ENCODE measurements around the gene HSD3B2.

The HSD3B2 gene

DNA sequence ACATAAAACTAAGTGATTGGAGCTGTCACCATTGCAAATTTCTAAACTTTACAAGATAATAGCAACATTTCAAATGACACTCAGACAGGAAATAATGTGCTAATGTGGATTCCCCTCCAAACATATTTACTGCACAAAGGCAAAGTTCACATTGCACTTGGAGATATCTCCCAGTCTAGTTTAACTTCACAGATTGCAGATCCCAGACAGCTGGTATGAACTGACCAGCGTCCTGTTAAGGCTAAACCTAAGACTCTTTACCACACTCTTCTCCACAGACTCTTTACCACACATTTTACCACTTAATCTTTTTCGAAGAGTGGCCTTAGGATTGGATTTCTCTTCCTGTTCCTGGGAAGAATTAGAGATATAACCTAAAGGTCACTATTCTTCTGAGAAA, 51.5 kb downstream of the HSD3B2 start:
- DNase-seq = no peak

DNA sequence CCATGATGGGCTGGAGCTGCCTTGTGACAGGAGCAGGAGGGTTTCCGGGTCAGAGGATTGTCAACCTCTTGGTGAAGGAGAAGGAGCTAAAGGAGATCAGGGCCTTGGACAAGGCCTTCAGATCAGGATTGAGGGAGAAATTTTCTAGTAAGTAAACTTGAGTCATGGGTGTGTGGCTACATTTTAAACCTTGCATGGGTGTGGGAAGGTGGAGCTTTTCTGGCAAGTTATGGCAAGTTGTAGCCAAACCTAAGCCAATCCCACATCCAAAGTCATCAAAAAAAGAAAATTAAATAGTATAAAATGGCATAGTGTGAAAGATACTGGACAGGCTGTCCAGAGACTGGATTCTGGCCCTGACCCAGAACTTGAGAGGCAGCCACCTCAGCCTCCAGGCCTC, 52.3 kb downstream of the HSD3B2 start:
- no peak for DNase-seq

DNA sequence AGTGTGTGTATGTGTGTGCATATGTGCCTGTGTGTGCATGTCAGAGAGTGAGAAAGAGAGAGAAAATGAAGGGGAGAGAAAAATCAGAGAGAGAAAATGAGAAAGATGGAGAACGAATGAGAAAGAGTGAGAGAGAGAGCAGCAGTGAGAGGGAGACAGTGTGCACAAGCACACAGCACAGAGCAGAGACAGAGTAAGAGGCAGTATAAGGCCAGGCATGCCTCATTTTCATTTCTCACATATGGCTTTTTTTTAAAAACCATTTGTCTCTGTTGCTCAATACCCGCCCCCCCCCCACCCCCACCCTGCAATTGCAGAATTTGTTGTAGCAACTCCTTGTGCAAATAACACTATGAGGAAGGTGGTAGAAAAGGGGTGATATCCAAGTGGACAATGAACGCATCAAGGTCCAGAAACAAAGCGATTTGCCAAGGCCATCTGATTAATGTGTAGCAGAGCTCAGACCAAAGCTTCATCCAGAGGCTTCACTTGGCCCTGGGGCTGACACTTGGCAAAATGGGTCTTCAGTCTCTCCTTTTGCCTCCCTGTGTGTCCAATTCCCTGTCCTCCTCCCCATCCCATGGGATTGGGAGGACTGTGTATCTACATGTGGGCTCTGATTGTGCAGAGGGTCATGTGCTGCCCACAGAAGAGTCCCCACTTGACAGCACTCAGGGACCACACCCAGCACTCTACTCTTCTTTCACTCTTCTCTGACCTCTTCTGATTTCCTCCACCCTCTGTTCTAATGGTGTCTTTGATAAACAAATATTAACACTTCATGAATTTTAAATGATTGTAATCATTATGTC, 53.1 kb downstream of the HSD3B2 start:
- DNase-seq = no peak

DNA sequence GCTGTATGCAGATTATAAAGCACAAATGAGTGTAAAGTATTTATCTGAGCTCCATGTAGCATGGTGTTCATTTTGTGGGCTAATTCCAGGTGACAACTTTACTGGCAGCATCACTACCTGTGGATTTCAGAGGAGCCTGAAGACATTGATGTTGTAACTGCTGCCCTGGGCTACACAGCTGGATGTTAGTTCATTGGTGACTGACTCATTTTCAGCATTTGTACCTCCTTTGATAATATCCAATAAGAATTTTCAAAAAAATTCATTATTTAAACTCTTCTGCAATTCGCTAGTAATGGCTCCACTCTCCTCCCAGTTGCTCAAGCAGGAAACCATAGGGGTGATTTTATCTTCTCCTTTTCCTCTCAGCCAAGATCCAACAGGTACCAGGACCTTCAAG, 54.8 kb downstream of the HSD3B2 start:
- no peak for DNase-seq

DNA sequence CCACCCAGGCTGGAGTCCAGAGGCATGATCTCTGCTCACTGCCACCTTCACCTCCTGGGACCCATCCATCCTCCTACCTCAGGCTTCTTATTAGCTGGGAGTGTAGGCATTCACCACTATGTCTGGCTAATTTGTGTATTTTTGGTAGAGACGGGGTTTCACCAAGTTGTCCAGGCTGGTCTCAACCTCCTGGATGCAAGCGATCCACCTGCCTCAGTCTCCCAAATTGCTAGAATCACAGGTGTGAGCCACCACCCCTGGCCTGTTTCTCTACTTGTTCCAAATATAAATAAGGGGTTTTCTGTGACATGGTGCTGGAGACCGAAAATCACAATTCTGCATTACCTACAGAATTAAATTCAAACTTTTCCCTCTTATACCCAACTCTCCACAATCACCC, 55.4 kb downstream of the HSD3B2 start:
- no peak for DNase-seq

DNA sequence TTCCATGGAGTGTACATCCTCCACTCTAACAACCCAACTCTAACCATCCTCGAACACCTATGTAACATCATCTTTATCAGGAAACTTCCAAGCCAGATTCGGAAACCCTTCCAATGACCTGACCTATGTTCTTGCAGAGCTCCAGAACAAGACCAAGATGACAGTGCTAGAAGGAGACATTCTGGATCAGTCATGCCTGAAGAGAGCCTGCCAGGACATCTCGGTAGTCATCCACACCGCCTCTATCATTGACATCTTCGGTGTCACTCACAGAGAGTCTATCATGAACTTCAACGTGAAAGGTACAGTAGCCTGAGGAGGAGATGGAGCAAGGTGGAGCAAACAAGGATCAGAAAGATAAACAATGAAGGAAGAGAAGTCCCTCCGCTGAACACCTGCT, 56.0 kb downstream of the HSD3B2 start:
- DNase-seq = no peak

DNA sequence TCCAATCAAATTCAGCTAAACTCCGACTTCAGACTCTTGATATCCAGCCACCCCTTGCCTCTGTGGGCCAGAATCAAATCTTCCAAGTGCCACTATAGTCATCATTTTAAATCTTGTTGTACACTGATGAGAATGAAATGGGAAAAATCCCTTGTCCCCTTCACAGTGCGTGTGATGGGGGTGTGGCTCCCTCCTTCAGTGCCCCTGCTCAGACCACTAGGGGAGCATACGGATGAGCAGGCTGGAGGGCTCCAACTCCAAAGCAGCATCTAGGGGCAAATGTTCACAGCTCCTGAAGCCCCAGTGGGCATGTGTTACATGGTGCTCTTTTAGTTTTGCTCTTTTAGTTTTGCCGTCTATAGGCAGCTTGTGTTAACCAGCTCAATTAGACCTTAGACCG, 56.6 kb downstream of the HSD3B2 start:
- DNase-seq = no peak

DNA sequence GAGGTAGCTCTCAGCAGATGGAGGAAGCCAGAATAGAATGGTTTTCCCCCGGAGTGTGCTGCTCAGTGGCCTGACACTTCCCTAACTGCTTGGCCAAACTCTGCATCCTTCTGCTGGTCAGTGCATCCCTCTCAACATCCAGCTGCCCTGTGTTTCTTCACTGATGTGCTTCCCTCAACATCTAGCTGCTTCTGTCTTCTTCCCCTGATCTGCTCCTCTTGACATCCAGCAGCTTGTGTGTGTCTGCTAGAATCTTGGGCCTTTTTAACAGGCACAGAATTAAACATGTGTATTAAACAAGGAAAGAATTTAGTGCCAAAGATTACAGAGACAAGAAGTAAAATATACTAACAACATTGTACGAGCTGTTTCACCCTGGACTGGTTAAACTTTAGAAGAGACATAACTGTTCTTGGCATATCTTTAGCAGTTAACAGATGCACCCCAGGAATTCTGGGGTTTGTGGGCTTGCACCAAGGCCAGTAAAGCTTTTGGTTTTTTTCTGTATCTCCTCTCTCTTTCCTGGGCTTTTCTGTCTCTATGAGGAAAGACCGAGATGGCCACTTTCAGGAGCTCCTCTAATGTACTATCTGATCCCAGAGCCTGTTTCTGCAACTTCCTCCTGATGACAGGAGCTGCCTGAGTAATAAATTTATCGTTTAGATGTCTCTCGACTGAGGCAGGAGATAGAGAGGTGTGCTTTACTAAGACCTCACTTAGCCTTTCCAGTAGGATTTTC, 57.3 kb downstream of the HSD3B2 start:
- DNase-seq = no peak
